Mucosa of rectum (tissue), 2 donors: ENCODE results near the gene PROZ.

Experiments
- H3K27ac ChIP-seq, 2 donors: one replicate each; pipeline ENCODE4 v1.7.0; 2013; ENCODE audit warnings: inconsistent platforms in 2 of 2, low read depth in 2 of 2, low read length in 2 of 2
- H3K27me3 ChIP-seq, 2 donors: one replicate each; pipeline ENCODE4 v1.7.0; 2013; ENCODE audit warnings: low read length in 2 of 2; ENCODE audit not compliant: control insufficient read depth in 2 of 2, insufficient read depth in 2 of 2
- H3K36me3 ChIP-seq, 2 donors: one replicate each; pipeline ENCODE4 v1.7.0; 2013; ENCODE audit warnings: low read length in 2 of 2; ENCODE audit not compliant: control insufficient read depth in 2 of 2, insufficient read depth in 2 of 2
- H3K4me1 ChIP-seq, 2 donors: one replicate each; pipeline ENCODE4 v1.7.0; 2013; ENCODE audit warnings: low read length in 2 of 2, mild to moderate bottlenecking in 1 of 2; ENCODE audit not compliant: control insufficient read depth in 2 of 2, insufficient read depth in 2 of 2
- H3K4me3 ChIP-seq, 2 donors: one replicate each; pipeline ENCODE4 v1.7.0; 2013; ENCODE audit warnings: low read length in 2 of 2
- H3K9ac ChIP-seq, 2 donors: one replicate each; pipeline ENCODE4 v1.7.0; 2013; ENCODE audit warnings: low read length in 2 of 2, low read depth in 1 of 2, mild to moderate bottlenecking in 1 of 2
- H3K9me3 ChIP-seq, 2 donors: one replicate each; pipeline ENCODE4 v1.7.0; 2013; ENCODE audit warnings: low read length in 2 of 2; ENCODE audit not compliant: control insufficient read depth in 2 of 2
- donor health status: healthy.
- donor health status: Normal muscosa, but diverticular disease.

Gene PROZ

DNA sequence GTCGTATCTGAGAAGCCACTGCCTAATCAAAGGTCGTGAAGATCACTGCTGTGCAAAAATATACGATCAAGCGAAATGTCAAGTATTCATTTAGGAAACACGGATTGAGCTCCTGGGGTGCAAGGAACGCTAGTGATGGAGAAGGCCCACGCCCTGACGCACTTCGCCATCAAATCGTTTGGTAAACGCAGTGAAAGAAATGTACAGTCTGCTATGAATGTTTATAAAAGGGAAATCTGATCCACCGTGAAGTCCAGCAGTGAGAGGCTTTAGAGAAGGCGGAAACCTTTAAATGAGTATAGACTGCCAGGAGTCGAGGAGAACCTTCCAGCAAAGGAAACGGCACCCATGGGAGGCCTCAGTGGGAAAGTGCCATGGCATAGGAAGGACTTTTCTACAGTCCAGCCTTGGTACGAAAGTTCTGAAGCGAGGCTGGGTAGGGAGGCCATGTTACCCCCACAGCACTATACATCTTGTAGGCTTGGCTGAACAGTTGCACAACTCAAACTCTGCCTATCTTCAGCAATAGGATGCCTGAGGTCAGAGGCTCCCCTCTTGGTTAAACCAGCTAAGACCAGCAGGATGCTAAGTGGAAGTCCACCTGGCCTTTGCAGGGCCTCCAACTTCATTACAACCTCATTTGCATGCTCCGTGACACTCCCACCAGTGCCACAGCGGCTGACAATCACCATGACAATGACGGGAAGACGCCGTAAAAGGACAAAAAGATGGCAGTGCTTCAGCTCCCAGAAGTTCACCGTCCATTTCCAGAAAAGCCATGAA is 29.6 kb downstream of the PROZ start:
- Histone ChIP-seq H3K36me3 (peaks cover 34 to 40% of the 10 kb centered on the region in 2 donors), H3K27ac (no peak overlapping the region)

DNA sequence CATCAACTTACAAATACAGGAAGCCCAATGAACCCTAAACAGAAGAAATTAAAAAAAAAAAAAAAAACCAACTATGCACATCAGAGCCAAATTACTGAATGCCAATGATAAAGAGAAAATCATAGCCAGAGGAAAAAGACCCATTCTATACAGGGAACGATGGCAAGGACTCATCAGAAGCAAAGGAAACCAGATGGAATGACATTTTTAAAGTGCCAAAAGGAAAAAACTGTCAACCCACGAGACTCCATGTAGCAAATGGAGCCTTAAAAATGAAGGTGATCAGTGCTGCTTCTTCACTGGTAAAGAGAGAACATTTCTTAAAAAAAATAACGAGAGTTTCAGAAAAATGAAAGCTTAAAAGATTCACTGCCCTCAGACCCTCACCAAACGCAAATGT is 31.7 kb downstream of the PROZ start:
- H3K36me3 ChIP-seq = peaks cover 39 to 50% of the 10 kb centered on the region in 2 donors
- no peak overlapping the region for H3K27ac ChIP-seq
- no peaks in the 10 kb centered on the region for H3K9me3 ChIP-seq
- H3K9ac ChIP-seq = no peak overlapping the region
- H3K4me1 ChIP-seq = no peaks in the 10 kb centered on the region
- no peak overlapping the region for H3K4me3 ChIP-seq
- H3K27me3 ChIP-seq = no peaks in the 10 kb centered on the region

More for the DNA sequence above, 29.6 kb downstream of the PROZ start:
- H3K27me3 ChIP-seq = no peaks in the 10 kb centered on the region
- H3K4me3 ChIP-seq = no peak overlapping the region
- H3K4me1 ChIP-seq = no peaks in the 10 kb centered on the region
- H3K9me3 ChIP-seq = no peaks in the 10 kb centered on the region
- no peak overlapping the region for H3K9ac ChIP-seq

DNA sequence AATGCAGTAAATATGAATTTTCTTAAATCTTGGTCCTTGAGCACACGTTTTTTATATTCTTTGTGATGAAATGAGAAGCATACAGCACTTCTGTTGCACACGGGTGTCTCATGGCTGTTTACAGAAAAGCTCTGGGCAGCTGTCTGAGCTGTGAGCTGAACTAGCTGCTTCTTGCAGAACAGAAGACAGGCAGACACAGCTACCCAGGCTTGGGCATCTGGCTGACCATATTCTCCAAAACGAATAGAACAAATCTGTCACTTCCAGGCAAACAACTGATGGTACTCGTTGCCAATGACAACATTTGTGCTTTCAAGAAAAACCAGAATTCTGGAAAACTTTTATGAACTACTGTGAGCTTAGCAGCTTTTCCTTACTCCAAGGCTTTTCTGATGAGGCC is 33.8 kb downstream of the PROZ start:
- Histone ChIP-seq H3K27ac (no peak overlapping the region), H3K4me1 (no peaks in the 10 kb centered on the region), H3K4me3 (no peak overlapping the region), H3K9me3 (no peaks in the 10 kb centered on the region), H3K9ac (no peak overlapping the region), H3K36me3 (peaks cover 51 to 59% of the 10 kb centered on the region in 2 donors), H3K27me3 (no peaks in the 10 kb centered on the region)

DNA sequence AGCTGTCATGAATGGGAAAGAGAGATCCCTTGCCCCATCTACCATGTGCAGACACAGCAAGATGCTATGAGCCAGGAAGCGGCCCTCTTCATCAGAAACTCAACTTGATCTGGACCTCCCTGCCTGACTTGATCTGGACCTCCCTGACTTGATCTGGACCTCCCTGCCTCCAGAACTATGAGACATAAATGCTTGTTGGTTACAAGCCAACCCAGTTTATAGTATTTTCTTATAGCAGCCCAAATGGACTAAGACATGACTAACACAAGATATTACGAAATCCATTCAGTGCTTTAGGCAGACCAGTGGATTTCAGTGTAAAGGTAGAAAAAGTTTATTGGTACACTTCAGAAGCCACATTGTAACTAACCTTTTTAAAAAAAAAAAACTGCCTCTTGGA is 34.5 kb downstream of the PROZ start:
- H3K9me3 ChIP-seq = no peaks in the 10 kb centered on the region
- no peak overlapping the region for H3K27ac ChIP-seq
- H3K27me3 ChIP-seq = no peaks in the 10 kb centered on the region
- no peak overlapping the region for H3K9ac ChIP-seq
- H3K36me3 ChIP-seq = peaks cover 53 to 64% of the 10 kb centered on the region in 2 donors
- no peak overlapping the region for H3K4me3 ChIP-seq
- no peaks in the 10 kb centered on the region for H3K4me1 ChIP-seq

DNA sequence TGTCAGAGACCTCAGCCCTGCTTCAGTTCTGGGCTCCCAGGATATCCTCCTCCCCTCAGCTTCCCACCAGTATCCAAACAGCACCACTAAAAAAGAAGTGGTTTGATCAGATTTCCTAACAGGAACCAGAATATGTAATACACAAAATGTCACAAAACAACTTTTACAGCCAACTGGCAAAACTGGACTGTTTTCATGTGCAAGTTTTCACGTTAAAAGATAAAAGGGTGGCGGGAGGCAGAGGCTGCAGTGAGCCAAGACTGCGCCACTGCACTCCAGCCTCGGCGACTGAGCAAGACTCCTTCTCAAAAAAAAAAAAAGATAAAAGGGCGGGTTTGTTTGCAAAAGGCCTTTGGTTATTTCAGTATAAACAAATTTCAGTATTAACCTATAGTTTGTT is 36.9 kb downstream of the PROZ start:
- Histone ChIP-seq H3K36me3 (peaks cover 52 to 78% of the 10 kb centered on the region in 2 donors), H3K9ac (no peak overlapping the region), H3K4me3 (no peak overlapping the region), H3K27ac (no peak overlapping the region), H3K4me1 (no peaks in the 10 kb centered on the region), H3K9me3 (no peaks in the 10 kb centered on the region), H3K27me3 (no peaks in the 10 kb centered on the region)

DNA sequence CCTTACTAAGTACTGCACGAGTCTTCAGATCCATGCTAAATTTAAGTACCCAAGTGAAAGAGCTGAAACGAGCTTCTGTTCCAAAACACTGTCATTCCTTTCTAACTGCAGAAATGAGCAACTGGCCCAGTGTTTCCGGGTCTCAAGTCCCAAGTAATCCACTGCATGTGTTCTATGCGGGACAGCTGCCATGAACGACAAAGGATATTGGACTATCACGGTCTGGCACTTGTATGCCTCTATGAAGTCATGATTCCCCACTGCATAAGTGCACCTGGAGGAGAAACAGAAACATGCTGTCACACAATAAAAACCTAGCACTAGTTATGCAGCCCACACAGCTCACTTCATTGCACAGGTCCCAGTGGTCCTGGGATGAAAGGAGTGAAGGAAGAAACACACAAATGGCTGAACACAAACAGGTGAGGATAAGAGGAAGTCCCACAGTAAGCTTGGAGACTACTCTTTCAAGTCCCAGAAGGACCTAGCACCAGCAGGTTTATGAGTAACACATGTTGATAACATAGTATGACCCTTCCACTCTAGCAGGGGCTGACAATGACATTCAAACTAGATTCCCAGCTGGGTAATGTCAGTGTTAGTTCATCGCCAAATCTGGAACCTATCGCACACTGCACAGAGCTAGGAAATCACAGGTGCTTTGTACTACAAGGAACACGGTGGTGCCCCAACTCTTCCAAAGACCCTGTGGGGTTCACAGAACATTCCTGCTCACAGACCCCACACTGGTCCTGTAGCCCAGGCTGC is 38.7 kb downstream of the PROZ start:
- Histone ChIP-seq H3K4me3 (no peak overlapping the region), H3K9ac (no peak overlapping the region), H3K27ac (no peak overlapping the region), H3K27me3 (no peaks in the 10 kb centered on the region), H3K9me3 (no peaks in the 10 kb centered on the region), H3K4me1 (no peaks in the 10 kb centered on the region), H3K36me3 (peaks cover 53 to 72% of the 10 kb centered on the region in 2 donors)

DNA sequence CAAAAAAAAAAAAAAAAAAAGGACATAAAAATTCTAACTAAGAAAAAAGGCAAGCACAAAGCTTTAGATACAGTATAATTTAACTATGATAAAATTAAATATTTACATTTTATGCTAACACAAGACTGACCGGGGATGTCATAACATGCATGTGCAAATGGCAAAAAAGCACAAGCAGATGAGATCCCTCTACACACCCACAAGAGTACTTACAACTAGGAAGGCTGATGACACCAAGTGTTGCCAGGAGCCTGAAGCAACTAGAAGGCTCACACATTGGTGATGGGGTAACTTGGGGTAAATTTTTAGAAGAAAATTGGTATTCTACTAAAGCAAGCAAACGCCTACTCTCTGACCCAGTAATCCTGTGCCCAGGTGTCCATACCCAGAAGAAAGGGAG is 43.4 kb downstream of the PROZ start:
- no peaks in the 10 kb centered on the region for H3K27me3 ChIP-seq
- H3K36me3 ChIP-seq = peaks cover 23 to 45% of the 10 kb centered on the region in 2 donors
- no peak overlapping the region for H3K27ac ChIP-seq
- no peaks in the 10 kb centered on the region for H3K9me3 ChIP-seq
- H3K9ac ChIP-seq = no peak overlapping the region
- no peaks in the 10 kb centered on the region for H3K4me1 ChIP-seq
- no peak overlapping the region for H3K4me3 ChIP-seq

DNA sequence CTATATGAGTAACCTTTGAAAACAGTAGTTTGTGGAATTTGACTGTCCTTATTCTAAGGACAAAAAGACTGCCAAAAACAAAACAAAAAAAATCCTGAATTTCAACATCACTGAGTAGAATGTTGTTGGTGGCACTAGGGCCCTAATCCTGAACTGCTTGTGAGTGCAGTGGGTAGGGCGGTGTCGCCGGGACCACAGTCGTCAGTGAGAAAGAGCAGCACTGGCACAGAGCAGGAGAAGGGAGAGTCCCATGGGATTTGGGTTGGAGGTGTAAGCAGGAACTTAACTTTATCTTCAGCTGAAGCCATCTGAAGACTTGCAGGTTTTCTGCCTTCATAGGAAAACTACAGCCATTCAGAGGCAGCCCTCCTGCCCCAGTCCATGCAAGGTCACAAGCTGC is 44.5 kb downstream of the PROZ start:
- no peak overlapping the region for H3K27ac ChIP-seq
- peak overlapping the region in 1 of 2 donors; percentile 3 for H3K9ac ChIP-seq
- no peak overlapping the region for H3K4me3 ChIP-seq
- no peaks in the 10 kb centered on the region for H3K27me3 ChIP-seq
- H3K4me1 ChIP-seq = peaks cover 4 to 5% of the 10 kb centered on the region in 2 donors
- no peaks in the 10 kb centered on the region for H3K9me3 ChIP-seq
- peaks cover 12 to 34% of the 10 kb centered on the region in 2 donors for H3K36me3 ChIP-seq

DNA sequence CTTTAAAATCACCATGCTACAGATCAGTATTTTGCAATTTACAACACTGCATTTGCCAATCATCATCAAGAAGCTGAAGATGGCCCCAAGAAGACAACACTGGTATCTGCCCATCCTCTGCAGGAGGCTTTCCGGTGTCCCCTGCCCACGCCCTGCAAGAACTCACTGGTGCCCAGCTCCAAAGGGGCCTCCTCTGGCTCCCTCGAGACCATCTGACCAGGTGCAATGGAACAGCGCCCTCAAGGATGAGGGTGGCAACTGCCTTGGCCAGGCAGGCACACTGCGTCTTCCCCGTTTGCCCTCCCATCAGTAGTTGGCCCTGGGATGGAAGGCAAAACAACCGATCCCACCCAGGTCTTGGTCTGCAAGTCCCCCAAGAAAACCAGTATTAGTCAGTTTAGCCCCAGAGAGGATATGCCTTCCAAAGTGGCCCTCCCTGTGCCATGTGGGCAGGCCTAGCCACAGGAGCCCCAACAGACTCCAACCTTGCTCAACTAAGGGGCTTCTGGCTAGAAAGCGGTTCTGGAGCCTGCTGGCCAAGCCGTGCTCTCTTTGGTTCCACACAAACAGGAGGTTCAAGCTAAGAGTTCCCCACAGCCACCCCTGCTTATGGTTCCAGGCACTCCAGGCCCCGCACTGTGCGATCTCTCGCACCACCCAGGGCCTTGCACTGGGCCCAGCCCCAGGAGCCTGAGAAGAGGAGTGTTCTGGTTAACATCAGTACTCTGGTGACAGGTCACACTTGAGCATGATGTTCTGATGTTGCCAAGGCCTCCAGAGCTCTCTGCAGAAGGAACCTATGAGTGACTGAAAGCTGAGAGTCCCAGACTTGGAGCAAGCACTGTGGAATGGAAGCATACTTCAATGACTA is 45.3 kb downstream of the PROZ start:
- Histone ChIP-seq H3K36me3 (peaks cover 11 to 26% of the 10 kb centered on the region in 2 donors), H3K4me1 (peaks cover 5% of the 10 kb centered on the region in 2 donors), H3K9ac (no peak overlapping the region), H3K27me3 (no peaks in the 10 kb centered on the region), H3K4me3 (no peak overlapping the region), H3K27ac (no peak overlapping the region), H3K9me3 (no peaks in the 10 kb centered on the region)

DNA sequence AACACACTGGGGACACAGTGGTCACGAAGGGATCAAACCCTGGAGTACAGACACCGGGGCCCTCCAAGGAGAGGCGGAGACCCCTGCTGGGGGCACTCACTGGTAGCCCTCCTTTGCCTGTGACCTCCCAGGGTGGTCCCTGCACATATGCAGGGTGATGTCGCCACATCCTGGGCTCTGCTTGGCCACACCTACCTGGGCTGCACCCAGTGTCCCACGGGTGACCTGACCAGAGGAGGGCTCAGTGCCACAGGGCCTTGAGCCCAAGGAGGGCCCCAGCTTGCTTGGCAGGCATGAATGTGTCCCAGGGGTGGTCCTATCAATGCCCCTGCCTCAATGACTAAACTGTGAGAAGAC is 45.9 kb downstream of the PROZ start:
- H3K9me3 ChIP-seq = no peaks in the 10 kb centered on the region
- no peak overlapping the region for H3K4me3 ChIP-seq
- H3K36me3 ChIP-seq = peaks cover 10 to 20% of the 10 kb centered on the region in 2 donors
- H3K27ac ChIP-seq = no peak overlapping the region
- H3K4me1 ChIP-seq = peaks cover 5% of the 10 kb centered on the region in 2 donors
- no peaks in the 10 kb centered on the region for H3K27me3 ChIP-seq
- no peak overlapping the region for H3K9ac ChIP-seq
